Fibroblast of lung (primary cell): ENCODE data around the gene PRMT5. TPM values are rescaled to one million over a fixed set of nuclear protein-coding genes. Genes with fewer than 3 reads are reported as not detected.
A peak's percentile ranks its signal among the peaks of the same experiment; 100 is the strongest.

Source experiments
- DNase-seq, 2 donors: peaks; one replicate each; pipeline versions ENCODE4 v3.0.0 to v3.0.0-alpha.2; 2010; ENCODE audit warnings: low read depth in 2 of 2
- H2AFZ ChIP-seq: 2 replicates; pipeline ENCODE4 v1.5.1; 2012; ENCODE audit warnings: low read length, control low read depth, inconsistent platforms
- H3K27ac ChIP-seq: 2 replicates; pipeline ENCODE4 v1.5.1; 2011; ENCODE audit warnings: low read length, control low read depth; ENCODE audit not compliant: insufficient read depth
- H3K27me3 ChIP-seq: 2 replicates; pipeline ENCODE4 v1.5.1; 2011; ENCODE audit warnings: mild to moderate bottlenecking, low read length; ENCODE audit not compliant: control insufficient read depth, insufficient read depth
- H3K36me3 ChIP-seq: 2 replicates; pipeline ENCODE4 v1.5.1; 2011; ENCODE audit warnings: low read length; ENCODE audit not compliant: control insufficient read depth, insufficient read depth
- H3K4me1 ChIP-seq: 2 replicates; pipeline ENCODE4 v1.5.1; 2011; ENCODE audit warnings: low read length; ENCODE audit not compliant: control insufficient read depth, insufficient read depth; ENCODE audit errors: extremely low read depth
- H3K4me2 ChIP-seq: 2 replicates; pipeline ENCODE4 v1.5.1; 2011; ENCODE audit warnings: low read length, control low read depth; ENCODE audit not compliant: insufficient read depth; ENCODE audit errors: extremely low read depth
- H3K4me3 ChIP-seq, 4 experiments: fragments of 200-600 bp in 1 of 4; sonication (generic) in 1 of 4; replicated peaks in 1 of 4; 2 replicates each; pipeline ENCODE4 v1.5.1; 2011 to 2016; ENCODE audit warnings: low read length in 4 of 4, low read depth in 3 of 4, mild to moderate bottlenecking in 3 of 4, control low read depth in 2 of 4, inconsistent platforms in 1 of 4, mixed read lengths in 1 of 4; ENCODE audit not compliant: insufficient read depth in 1 of 4; ENCODE audit errors: control extremely low read depth in 1 of 4
- H3K79me2 ChIP-seq: 2 replicates; pipeline ENCODE4 v1.5.1; 2012; ENCODE audit warnings: mild to moderate bottlenecking, low read length, inconsistent platforms; ENCODE audit not compliant: control insufficient read depth, insufficient read depth
- H3K9ac ChIP-seq: 2 replicates; pipeline ENCODE4 v1.5.1; 2011; ENCODE audit warnings: mild to moderate bottlenecking, low read length, control low read depth; ENCODE audit not compliant: insufficient read depth
- H3K9me3 ChIP-seq: 2 replicates; pipeline ENCODE4 v1.5.1; 2012; ENCODE audit warnings: low read depth, low read length; ENCODE audit not compliant: control insufficient read depth, insufficient read depth
- H4K20me1 ChIP-seq: 2 replicates; pipeline ENCODE4 v1.5.1; 2011; ENCODE audit warnings: low read length; ENCODE audit not compliant: control insufficient read depth, insufficient read depth; ENCODE audit errors: extremely low read depth
- CTCF ChIP-seq, 2 donors: IDR thresholded peaks in 1 of 2; conservative IDR thresholded peaks in 1 of 2; 1 replicate in 1 of 2; 2 replicates in 1 of 2; pipeline ENCODE4 v1.5.1; 2011 to 2012; ENCODE audit warnings: low read length in 2 of 2, control low read depth in 1 of 2, inconsistent platforms in 1 of 2, low read depth in 1 of 2, mild to moderate bottlenecking in 1 of 2
- EZH2 ChIP-seq: IDR thresholded peaks from 2 replicates; pipeline ENCODE4 v1.5.1; 2012; ENCODE audit warnings: low read length, control low read depth, mild to moderate bottlenecking; ENCODE audit errors: missing control alignments
- polyA plus RNA-seq, 2 donors: library from polyadenylated mRNA; depleted of rRNA in 1 of 2; stranded (reverse) in 1 of 2; unstranded in 1 of 2; fragments of >200 nt; gene quantifications; 2 replicates each; pipeline ENCODE4 v1.2.1, GENCODE V29; 2011 to 2012; ENCODE audit warnings: missing spikeins in 1 of 2
- total RNA-seq: library from RNA; depleted of rRNA; stranded (reverse); fragments of >200 nt; gene quantifications from 2 replicates; pipeline ENCODE4 v1.2.1, GENCODE V29; 2014

Gene PRMT5
- total and polyA plus RNA-seq, 2 donors (not counting 1 experiment from before 2014, with no cell fraction given) = 54.8 to 91.7 TPM

- Histone ChIP-seq H3K36me3 (peaks cover 14% of the 10 kb centered on the region), H3K4me2 (no peak overlapping the region)
These were observed 2.9 kb downstream of the PRMT5 start for GRCh38 chr14:22926316-22926715.

GRCh38 chr14:22925513-22925912 lies 3.7 kb downstream of the PRMT5 start:
- Histone ChIP-seq H3K4me1 (peaks cover 7% of the 10 kb centered on the region), H3K4me3 (no peak overlapping the region), H3K9me3 (no peaks in the 10 kb centered on the region), H3K79me2 (peaks cover 18% of the 10 kb centered on the region), H3K36me3 (peaks cover 16% of the 10 kb centered on the region), H3K9ac (no peak overlapping the region), H4K20me1 (no peaks in the 10 kb centered on the region), H3K27me3 (no peaks in the 10 kb centered on the region), H3K27ac (no peak overlapping the region), H2AFZ (no peak overlapping the region), H3K4me2 (no peak overlapping the region)
- no peak for TF ChIP-seq CTCF (conservative IDR thresholded peaks at IDR 0.05 in 1 of 2, IDR thresholded peaks at IDR 0.05 in 1 of 2; ENCODE audit: low read depth in 1 of 2, low read length in 2 of 2)
- TF ChIP-seq EZH2 = no peak
- DNase-seq = no peak

More at GRCh38 chr14:22926316-22926715, 2.9 kb downstream of the PRMT5 start:
- Histone ChIP-seq H3K4me3 (no peak overlapping the region), H3K9me3 (no peaks in the 10 kb centered on the region), H3K9ac (no peak overlapping the region), H3K4me1 (peaks cover 7% of the 10 kb centered on the region), H3K27ac (no peak overlapping the region), H2AFZ (no peak overlapping the region), H4K20me1 (no peaks in the 10 kb centered on the region), H3K27me3 (no peaks in the 10 kb centered on the region), H3K79me2 (peaks cover 18% of the 10 kb centered on the region)
- no peak for TF ChIP-seq CTCF (conservative IDR thresholded peaks at IDR 0.05 in 1 of 2, IDR thresholded peaks at IDR 0.05 in 1 of 2; ENCODE audit: low read depth in 1 of 2, low read length in 2 of 2)
- TF ChIP-seq EZH2 = no peak
- DNase-seq = peak in 1 of 2 donors; percentile 41

- peaks cover 16% of the 10 kb centered on the region for H3K36me3 ChIP-seq
- no peaks in the 10 kb centered on the region for H4K20me1 ChIP-seq
- H3K27me3 ChIP-seq = no peaks in the 10 kb centered on the region
- no peak overlapping the region for H3K4me2 ChIP-seq
- H3K4me3 ChIP-seq = no peak overlapping the region
- no peak overlapping the region for H2AFZ ChIP-seq
- peaks cover 14% of the 10 kb centered on the region for H3K79me2 ChIP-seq
- TF ChIP-seq EZH2 (no peak), CTCF (conservative IDR thresholded peaks at IDR 0.05 in 1 of 2, IDR thresholded peaks at IDR 0.05 in 1 of 2; ENCODE audit: low read depth in 1 of 2, low read length in 2 of 2) (no peak)
- no peak overlapping the region for H3K27ac ChIP-seq
- H3K9me3 ChIP-seq = no peaks in the 10 kb centered on the region
- H3K9ac ChIP-seq = no peak overlapping the region
- no peak for DNase-seq
- peaks cover 7% of the 10 kb centered on the region for H3K4me1 ChIP-seq
These were observed 5.4 kb downstream of the PRMT5 start for GRCh38 chr14:22923746-22924145.
